ENCODE measurements around the gene ADRB2. TPM values are rescaled to one million over a fixed set of nuclear protein-coding genes. Genes with fewer than 3 reads are reported as not detected.

Gene ADRB2
- total and polyA plus RNA-seq, 2 of the 13 experiments (the other 11 are each of a cell fraction or from before 2014, with no cell fraction given), result not detected

GRCh38 chr5:148794729-148795561 is 31.5 kb upstream of the ADRB2 start:
- Histone ChIP-seq H3K4me3 (replicated peaks in 1 of 3; ENCODE audit: insufficient read depth in 1 of 3, low read depth in 2 of 3, low read length in 3 of 3) (no peak overlapping the region), H4K20me1 (ENCODE audit: insufficient read depth, low read length) (no peaks in the 10 kb centered on the region), H3K36me3 (replicated peaks in 1 of 2; ENCODE audit: control insufficient read depth in 1 of 2, insufficient read depth in 2 of 2, low read length in 2 of 2) (no peaks in the 10 kb centered on the region), H3K9ac (ENCODE audit: insufficient read depth, low read depth, low read length) (no peak overlapping the region), H3K79me2 (ENCODE audit: insufficient read depth, low read length) (no peaks in the 10 kb centered on the region), H2AFZ (ENCODE audit: low read length) (no peak overlapping the region), H3K27ac (ENCODE audit: extremely low read length, insufficient read depth, low read length) (no peak overlapping the region), H3K4me2 (ENCODE audit: low read depth, low read length) (no peak overlapping the region), H3K4me1 (ENCODE audit: insufficient read depth, low read length) (no peaks in the 10 kb centered on the region), H3K9me3 (ENCODE audit: low read length) (no peaks in the 10 kb centered on the region), H3K27me3 (ENCODE audit: control insufficient read depth in 1 of 2, insufficient read depth in 2 of 2, low read length in 2 of 2) (no peaks in the 10 kb centered on the region)
- in situ Hi-C loops (cut with HindIII; ENCODE audit: extremely low pct_ligation_motif_present, low pct_unique_long_range_greater_than_20kb), result no loop called here
- DNase-seq (ENCODE audit: low spot score), result no peak
- ChIA-PET POLR2A (no interaction called here), CTCF (ENCODE audit: low intra/inter-chr PET ratio, low total read pairs) (no interaction called here)
- no TSS peak for BruUV-seq (replicated peaks)
- FAIRE-seq, result no peak
- ATAC-seq, result no peak
- intact Hi-C loops (cut with micrococcal nuclease; ENCODE audit: unreplicated experiment), result no loop called here
- 16% methylated on average over 5 of the region's 5 CpGs for WGBS (ENCODE audit: low lambda C conversion rate)
- TF ChIP-seq TP53 (CRISPR knock-in tag; conservative IDR thresholded peaks at IDR 0.05) (no peak), MEIS1 (CRISPR knock-in tag; IDR thresholded peaks at IDR 0.05; ENCODE audit: borderline replicate concordance) (no peak), JUNB (CRISPR knock-in tag; IDR thresholded peaks at IDR 0.05; ENCODE audit: borderline replicate concordance) (no peak), MEIS2 (CRISPR knock-in tag; IDR thresholded peaks at IDR 0.05) (no peak), ZNF292 (CRISPR knock-in tag; IDR thresholded peaks at IDR 0.05; ENCODE audit: borderline replicate concordance, low read depth) (no peak), KIAA2018 (CRISPR knock-in tag; IDR thresholded peaks at IDR 0.05; ENCODE audit: borderline replicate concordance) (no peak), TCF7 (IDR thresholded peaks at IDR 0.05; ENCODE audit: low read depth) (no peak), ZNF430 (CRISPR knock-in tag; IDR thresholded peaks at IDR 0.05) (no peak), ZNF550 (CRISPR knock-in tag; IDR thresholded peaks at IDR 0.05; ENCODE audit: borderline replicate concordance) (no peak), SMAD3 (CRISPR knock-in tag; IDR thresholded peaks at IDR 0.05) (no peak), MLXIP (CRISPR knock-in tag; IDR thresholded peaks at IDR 0.05; ENCODE audit: borderline replicate concordance) (no peak), PTBP1 (IDR thresholded peaks at IDR 0.05; ENCODE audit: low read depth, low read length, poor library complexity, severe bottlenecking) (no peak), TSC22D2 (CRISPR knock-in tag; IDR thresholded peaks at IDR 0.05; ENCODE audit: borderline replicate concordance) (no peak)

All from HepG2 (cell line).